Hypothalamus (tissue), 51 donors: Measurements from ENCODE around the gene INTS13.
"Not testable (repeated sequence)": the region's sequence is repeated elsewhere in the genome, so short reads cannot be mapped to it uniquely, and the experiment has no call there.

Experiments used
- DNase-seq, 51 donors: peaks; one replicate each; lab custom pipeline; 2025; lab: John Stamatoyannopoulos, UW

INTS13 gene

GRCh38 chr12:26871985-26872384, 65.8 kb downstream of the INTS13 start:
- DNase-seq, result no peak

GRCh38 chr12:26870491-26871419, 67.0 kb downstream of the INTS13 start:
- no peak for DNase-seq

GRCh38 chr12:26869908-26870459, 67.8 kb downstream of the INTS13 start:
- DNase-seq, result no peak

- DNase-seq, result no peak
These were observed 68.7 kb downstream of the INTS13 start for GRCh38 chr12:26869104-26869494.

GRCh38 chr12:26868447-26869103, 69.2 kb downstream of the INTS13 start:
- DNase-seq, result no peak

- DNase-seq, result no peak
These were observed 70.7 kb downstream of the INTS13 start for GRCh38 chr12:26867080-26867479.

- DNase-seq, result no peak
These were observed 74.3 kb downstream of the INTS13 start for GRCh38 chr12:26863515-26863914.

GRCh38 chr12:26862787-26863186, 75.0 kb downstream of the INTS13 start:
- not testable (repeated sequence) for DNase-seq

GRCh38 chr12:26861690-26862089, 76.1 kb downstream of the INTS13 start:
- no peak for DNase-seq

- no peak for DNase-seq
These were observed 80.2 kb downstream of the INTS13 start for GRCh38 chr12:26857465-26858176.

- no peak for DNase-seq
These were observed 82.4 kb downstream of the INTS13 start for GRCh38 chr12:26855337-26855736.
